Uterus (tissue), 4 donors: ENCODE data around the gene MAPK7. TPM values are rescaled to one million over a fixed set of nuclear protein-coding genes. Genes with fewer than 3 reads are reported as not detected.
A peak's percentile ranks its signal among the peaks of the same experiment; 100 is the strongest.

Experiments
- DNase-seq, 2 donors: peaks; one replicate each; pipeline ENCODE4 v3.0.0-alpha.2; 2019 to 2020
- H3K27ac ChIP-seq, 2 donors: fragments of 200-600 bp; sonication (generic); 1 replicate in 1 of 2; 2 replicates in 1 of 2; pipeline ENCODE4 v1.5.1; 2016 to 2018
- H3K27me3 ChIP-seq, 2 donors: fragments of 200-600 bp; sonication (generic); one replicate each; pipeline ENCODE4 v1.5.1; 2018 to 2019; ENCODE audit warnings: control low read depth in 1 of 2
- H3K36me3 ChIP-seq, 2 donors: fragments of 200-600 bp; sonication (generic); one replicate each; pipeline ENCODE4 v1.5.1; 2019; ENCODE audit warnings: control low read depth in 1 of 2
- H3K4me1 ChIP-seq, 2 donors: fragments of 200-600 bp; sonication (generic); one replicate each; pipeline ENCODE4 v1.5.1; 2018 to 2019; ENCODE audit warnings: control low read depth in 1 of 2
- H3K4me3 ChIP-seq, 2 donors: fragments of 200-600 bp; sonication (generic); 1 replicate in 1 of 2; 2 replicates in 1 of 2; pipeline ENCODE4 v1.5.1; 2018 to 2019; ENCODE audit warnings: mild to moderate bottlenecking in 1 of 2
- H3K9me3 ChIP-seq, 2 donors: fragments of 200-600 bp; sonication (generic); one replicate each; pipeline ENCODE4 v1.5.1; 2019; ENCODE audit warnings: control low read depth in 1 of 2
- POLR2A ChIP-seq, 2 donors: fragments of 450-650 bp; IDR thresholded peaks; one replicate each; pipeline ENCODE4 v1.6.1; 2016; ENCODE audit warnings: antibody characterized with exemption in 2 of 2, mild to moderate bottlenecking in 1 of 2, moderate library complexity in 1 of 2
- intact Hi-C: fragments of 100-400 bp; cut with DNase I; formaldehyde crosslinking; loops from one replicate; pipeline ENCODE4 v1.15.1; 2023; ENCODE audit warnings: low total_unique reads
- total RNA-seq, 4 donors: library from RNA; depleted of rRNA in 3 of 4; stranded (reverse); fragments of >200 nt in 3 of 4; gene quantifications; one replicate each; pipeline versions ENCODE4 v1.1.0 to v1.2.4, GENCODE V29; 2014 to 2023
- TF ChIP-seq, protein P1 (sequence below), 4 experiments: fragments of 200-600 bp in 2 of 4; fragments of 450-650 bp in 2 of 4; sonication (generic) in 2 of 4; IDR thresholded peaks; one replicate each; pipeline ENCODE4 v1.5.1; 2016 to 2019; ENCODE audit warnings: antibody characterized with exemption in 4 of 4, mild to moderate bottlenecking in 2 of 4, moderate library complexity in 1 of 4
- donor health status: DM: yes; HTN: yes; CAD: no.

Gene MAPK7
- 10 to 100 TPM in 3 of 4 donors, 1 to 10 TPM in 1; 3.3 to 72.8 (median 18.3) TPM for total RNA-seq

- DNase-seq: peak in 1 of 2 donors; percentile 35
- H3K4me1 ChIP-seq: peaks cover 5 to 6% of the 10 kb centered on the region in 2 donors
- peak within 1 kb of the TSS; percentile 93 to 97 for H3K27ac ChIP-seq
- no peaks in the 10 kb centered on the region for H3K27me3 ChIP-seq
- intact Hi-C loops: loop anchor here (10.0 kb wide), 2 partner anchors 66 to 136 kb away; no protein-coding TSS in a partner anchor
- peak within 1 kb of the TSS; percentile 62 to 98 for H3K4me3 ChIP-seq
- TF ChIP-seq POLR2A (IDR thresholded peaks at IDR 0.05): peak in 1 of 2 donors; percentile 58
- TF ChIP-seq, protein P1, sequence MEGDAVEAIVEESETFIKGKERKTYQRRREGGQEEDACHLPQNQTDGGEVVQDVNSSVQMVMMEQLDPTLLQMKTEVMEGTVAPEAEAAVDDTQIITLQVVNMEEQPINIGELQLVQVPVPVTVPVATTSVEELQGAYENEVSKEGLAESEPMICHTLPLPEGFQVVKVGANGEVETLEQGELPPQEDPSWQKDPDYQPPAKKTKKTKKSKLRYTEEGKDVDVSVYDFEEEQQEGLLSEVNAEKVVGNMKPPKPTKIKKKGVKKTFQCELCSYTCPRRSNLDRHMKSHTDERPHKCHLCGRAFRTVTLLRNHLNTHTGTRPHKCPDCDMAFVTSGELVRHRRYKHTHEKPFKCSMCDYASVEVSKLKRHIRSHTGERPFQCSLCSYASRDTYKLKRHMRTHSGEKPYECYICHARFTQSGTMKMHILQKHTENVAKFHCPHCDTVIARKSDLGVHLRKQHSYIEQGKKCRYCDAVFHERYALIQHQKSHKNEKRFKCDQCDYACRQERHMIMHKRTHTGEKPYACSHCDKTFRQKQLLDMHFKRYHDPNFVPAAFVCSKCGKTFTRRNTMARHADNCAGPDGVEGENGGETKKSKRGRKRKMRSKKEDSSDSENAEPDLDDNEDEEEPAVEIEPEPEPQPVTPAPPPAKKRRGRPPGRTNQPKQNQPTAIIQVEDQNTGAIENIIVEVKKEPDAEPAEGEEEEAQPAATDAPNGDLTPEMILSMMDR (IDR thresholded peaks at IDR 0.05): no peak
- no peaks in the 10 kb centered on the region for H3K9me3 ChIP-seq
- H3K36me3 ChIP-seq: no peaks in the 10 kb centered on the region
These were observed at the start of gene MAPK7 for GRCh38 chr17:19378416-19379360. Gene MAPK7 (plus strand): TSS chr17:19378498. CDS start chr17:19378901, 403 bp downstream.

DNA sequence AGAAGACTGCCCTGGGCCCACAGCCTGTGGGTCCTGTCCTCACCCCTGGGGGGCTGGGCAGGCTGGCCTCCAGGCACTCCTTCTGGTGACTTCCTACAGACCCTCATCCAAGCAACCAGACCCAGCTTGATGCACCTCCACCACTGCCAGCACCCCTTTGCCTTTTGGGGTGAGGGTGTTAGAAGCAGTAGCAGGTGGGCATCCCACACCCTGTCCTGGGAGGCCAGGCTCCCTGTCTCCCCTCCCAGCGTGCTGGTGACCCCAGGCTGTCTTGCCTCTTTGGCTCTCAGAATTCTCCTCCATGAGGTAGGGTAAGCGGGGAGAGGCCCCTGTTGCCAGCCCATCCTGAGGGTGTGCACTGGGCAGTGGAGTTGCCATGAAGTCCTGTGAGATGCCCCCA, 49.2 kb upstream of the MAPK7 start:
- no peaks in the 10 kb centered on the region for H3K4me1 ChIP-seq
- H3K27ac ChIP-seq: no peak overlapping the region
- H3K27me3 ChIP-seq: no peaks in the 10 kb centered on the region
- H3K36me3 ChIP-seq: no peaks in the 10 kb centered on the region
- peak in 1 of 2 donors; percentile 9 for DNase-seq
- TF ChIP-seq POLR2A (IDR thresholded peaks at IDR 0.05): no peak
- TF ChIP-seq, protein P1 (IDR thresholded peaks at IDR 0.05): no peak
- no peak overlapping the region for H3K4me3 ChIP-seq
- no peaks in the 10 kb centered on the region for H3K9me3 ChIP-seq
- intact Hi-C loops: no loop called here

- H3K4me3 ChIP-seq: no peak overlapping the region
- TF ChIP-seq POLR2A (IDR thresholded peaks at IDR 0.05): no peak
- TF ChIP-seq, protein P1 (IDR thresholded peaks at IDR 0.05): no peak
- no peaks in the 10 kb centered on the region for H3K9me3 ChIP-seq
- no peaks in the 10 kb centered on the region for H3K27me3 ChIP-seq
- no peak overlapping the region for H3K27ac ChIP-seq
- intact Hi-C loops: no loop called here
- peak in 1 of 2 donors; percentile 8 for DNase-seq
- H3K36me3 ChIP-seq: no peaks in the 10 kb centered on the region
- H3K4me1 ChIP-seq: no peaks in the 10 kb centered on the region
These were observed 48.5 kb upstream of the MAPK7 start for GRCh38 chr17:19329839-19330238.

- H3K36me3 ChIP-seq: no peaks in the 10 kb centered on the region
- H3K27ac ChIP-seq: no peak overlapping the region
- no peaks in the 10 kb centered on the region for H3K9me3 ChIP-seq
- H3K4me3 ChIP-seq: no peak overlapping the region
- no peaks in the 10 kb centered on the region for H3K4me1 ChIP-seq
- no peaks in the 10 kb centered on the region for H3K27me3 ChIP-seq
- peak in 1 of 2 donors; percentile 11 for DNase-seq
- TF ChIP-seq, protein P1 (IDR thresholded peaks at IDR 0.05): no peak
- TF ChIP-seq POLR2A (IDR thresholded peaks at IDR 0.05): no peak
- intact Hi-C loops: no loop called here
These were observed 48.0 kb upstream of the MAPK7 start for GRCh38 chr17:19330271-19330670.

- TF ChIP-seq, protein P1 (IDR thresholded peaks at IDR 0.05): no peak
- no peak for TF ChIP-seq POLR2A (IDR thresholded peaks at IDR 0.05)
- intact Hi-C loops: no loop called here
- Histone ChIP-seq H3K36me3 (no peaks in the 10 kb centered on the region), H3K4me3 (no peak overlapping the region), H3K27ac (peak overlapping the region in 1 of 2 donors; percentile 34), H3K27me3 (no peaks in the 10 kb centered on the region), H3K9me3 (no peaks in the 10 kb centered on the region), H3K4me1 (no peaks in the 10 kb centered on the region)
- DNase-seq: peak in 1 of 2 donors; percentile 16
These were observed 47.2 kb upstream of the MAPK7 start for GRCh38 chr17:19331134-19331533.
